Gastroesophageal sphincter (tissue), 4 donors: ENCODE measurements around the gene ATRN. TPM values are rescaled to one million over a fixed set of nuclear protein-coding genes. Genes with fewer than 3 reads are reported as not detected.
A peak's percentile ranks its signal among the peaks of the same experiment; 100 is the strongest.

ENCODE experiments used
- ATAC-seq: fragments of 150-250 bp; one replicate; pipeline ENCODE4 v1.9.1; 2016; ENCODE audit warnings: mild to moderate bottlenecking, moderate library complexity
- H3K27ac ChIP-seq, 4 donors: fragments of 200-600 bp; sonication (generic) in 3 of 4; 1 replicate in 3 of 4; 2 replicates in 1 of 4; pipeline ENCODE4 v1.5.1; 2016 to 2019
- H3K27me3 ChIP-seq: fragments of 200-600 bp; sonication (generic); one replicate; pipeline ENCODE4 v1.5.1; 2019
- H3K36me3 ChIP-seq, 2 donors: fragments of 200-600 bp; sonication (generic); one replicate each; pipeline ENCODE4 v1.5.1; 2019; ENCODE audit warnings: control low read depth in 1 of 2
- H3K4me1 ChIP-seq, 3 donors: fragments of 200-600 bp; sonication (generic); 1 replicate in 2 of 3; 2 replicates in 1 of 3; pipeline ENCODE4 v1.5.1; 2016 to 2019; ENCODE audit warnings: control low read depth in 2 of 3
- H3K4me3 ChIP-seq, 2 donors: fragments of 200-600 bp; sonication (generic); one replicate each; pipeline ENCODE4 v1.5.1; 2019; ENCODE audit warnings: mild to moderate bottlenecking in 1 of 2, moderate library complexity in 1 of 2
- H3K9me3 ChIP-seq, 3 donors: fragments of 200-600 bp; sonication (generic); one replicate each; pipeline ENCODE4 v1.5.1; 2017 to 2019; ENCODE audit warnings: control low read depth in 2 of 3
- CTCF ChIP-seq, 4 experiments: fragments of 200-600 bp in 2 of 4; fragments of 450-650 bp in 2 of 4; sonication (generic) in 1 of 4; IDR thresholded peaks; one replicate each; pipeline ENCODE4 v1.5.1; 2017 to 2019; ENCODE audit warnings: antibody characterized with exemption in 4 of 4, mild to moderate bottlenecking in 2 of 4, moderate library complexity in 2 of 4
- EP300 ChIP-seq: sonication (generic); formaldehyde crosslinking; IDR thresholded peaks from one replicate; pipeline ENCODE4 v1.6.1; 2017; ENCODE audit warnings: antibody characterized with exemption, mild to moderate bottlenecking
- POLR2A ChIP-seq, 2 donors: fragments of 450-650 bp; IDR thresholded peaks; one replicate each; pipeline ENCODE4 v1.6.1; 2017; ENCODE audit warnings: antibody characterized with exemption in 2 of 2, mild to moderate bottlenecking in 2 of 2, moderate library complexity in 1 of 2
- POLR2AphosphoS5 ChIP-seq: sonication (generic); formaldehyde crosslinking; IDR thresholded peaks from one replicate; pipeline ENCODE4 v1.6.1; 2017; ENCODE audit warnings: antibody characterized with exemption
- WGBS, 2 donors: methylation state at CpG; one replicate each; pipeline ENCODE4 v1.1.5; 2018; ENCODE audit warnings: low coverage in 1 of 2; 5-methylcytosine and 5-hydroxymethylcytosine counted together
- total RNA-seq, 4 donors: library from RNA; depleted of rRNA; stranded (reverse); fragments of >200 nt; gene quantifications; one replicate each; pipeline ENCODE4 v1.1.0, GENCODE V29; 2016

Gene ATRN
- total RNA-seq, 4 donors from 2014 or later = 16.7 to 22.2 (median 19.4) TPM

GRCh38 chr20:3681931-3682781 lies 211.3 kb downstream of the ATRN start, which contains the start of gene ADAM33:
Gene ADAM33 (minus strand): TSS chr20:3682010. CDS start chr20:3682004, 6 bp downstream.
- TF ChIP-seq POLR2AphosphoS5 (peak; percentile 28), EP300 (no peak), CTCF (IDR thresholded peaks at IDR 0.05) (peak in 1 of 4 experiments; percentile 6), POLR2A (IDR thresholded peaks at IDR 0.05) (peak; percentile 24 to 41)
- Histone ChIP-seq H3K4me3 (peak within 1 kb of the TSS; percentile 60 to 69), H3K27me3 (peaks cover 11% of the 10 kb centered on the region), H3K27ac (peak within 1 kb of the TSS; percentile 73 to 96 (median 89)), H3K9me3 (no peaks in the 10 kb centered on the region), H3K36me3 (no peaks in the 10 kb centered on the region), H3K4me1 (peaks cover 0 to 72% (median 39%) of the 10 kb centered on the region in 3 donors)
- ATAC-seq = peak; percentile 52
- WGBS, 2 donors = 32% methylated on average over 7 of the region's 65 CpGs; no CpG with 5 or more reads in 1 of the 2 donors

- Histone ChIP-seq H3K4me3 (no peak overlapping the region), H3K27ac (peak overlapping the region in 1 of 4 donors; percentile 85), H3K9me3 (no peaks in the 10 kb centered on the region), H3K4me1 (peaks cover 0 to 51% (median 25%) of the 10 kb centered on the region in 3 donors), H3K36me3 (no peaks in the 10 kb centered on the region), H3K27me3 (peaks cover 11% of the 10 kb centered on the region)
- WGBS, 2 donors = 45 to 72% methylated on average over 2 to 5 of the region's 7 CpGs
- no peak for ATAC-seq
- TF ChIP-seq POLR2AphosphoS5 (no peak), CTCF (IDR thresholded peaks at IDR 0.05) (no peak), EP300 (no peak), POLR2A (IDR thresholded peaks at IDR 0.05) (no peak)
Observed at GRCh38 chr20:3685341-3685740, 214.5 kb downstream of the ATRN start.

GRCh38 chr20:3686421-3686820 lies 215.6 kb downstream of the ATRN start:
- Histone ChIP-seq H3K27me3 (peaks cover 9% of the 10 kb centered on the region), H3K27ac (peak overlapping the region in 3 of 4 donors; percentile 78 to 85 (median 80)), H3K4me1 (peaks cover 0 to 40% (median 16%) of the 10 kb centered on the region in 3 donors), H3K4me3 (no peak overlapping the region), H3K36me3 (no peaks in the 10 kb centered on the region), H3K9me3 (no peaks in the 10 kb centered on the region)
- no peak for TF ChIP-seq EP300
- no peak for TF ChIP-seq POLR2A (IDR thresholded peaks at IDR 0.05)
- TF ChIP-seq CTCF (IDR thresholded peaks at IDR 0.05) = no peak
- TF ChIP-seq POLR2AphosphoS5 = no peak
- no peak for ATAC-seq
- 46% methylated on average over 3 of the region's 7 CpGs; no CpG with 5 or more reads in 1 of the 2 donors for WGBS, 2 donors

- peak; percentile 89 for ATAC-seq
- Histone ChIP-seq H3K9me3 (no peaks in the 10 kb centered on the region), H3K4me3 (no peak overlapping the region), H3K27ac (peak overlapping the region in 3 of 4 donors; percentile 78 to 85 (median 80)), H3K36me3 (no peaks in the 10 kb centered on the region), H3K27me3 (peaks cover 4% of the 10 kb centered on the region), H3K4me1 (peaks cover 0 to 36% (median 13%) of the 10 kb centered on the region in 3 donors)
- 0 to 51% methylated on average over 2 to 7 of the region's 9 CpGs for WGBS, 2 donors
- no peak for TF ChIP-seq EP300
- TF ChIP-seq POLR2AphosphoS5 = peak; percentile 86
- TF ChIP-seq CTCF (IDR thresholded peaks at IDR 0.05) = no peak
- TF ChIP-seq POLR2A (IDR thresholded peaks at IDR 0.05) = no peak
Observed at GRCh38 chr20:3686867-3687321, 216.1 kb downstream of the ATRN start.
